ENCODE measurements around the gene TNNI3.
"Not testable (repeated sequence)": the region's sequence is repeated elsewhere in the genome, so short reads cannot be mapped to it uniquely, and the experiment has no call there.

TNNI3 gene

GRCh38 chr19:55112246-55112776 is 45.2 kb downstream of the TNNI3 start:
- DNase-seq, result no peak

GRCh38 chr19:55111238-55111831 is 46.2 kb downstream of the TNNI3 start:
- no peak for DNase-seq

GRCh38 chr19:55109527-55110291 is 47.8 kb downstream of the TNNI3 start:
- DNase-seq, result no peak

GRCh38 chr19:55107252-55107651 is 50.3 kb downstream of the TNNI3 start:
- not testable (repeated sequence) for DNase-seq

GRCh38 chr19:55106591-55106990 is 50.9 kb downstream of the TNNI3 start:
- DNase-seq, result no peak

- peak; percentile 11 for DNase-seq
Measured at GRCh38 chr19:55105237-55105636, 52.3 kb downstream of the TNNI3 start.

- DNase-seq, result no peak
Measured at GRCh38 chr19:55103190-55103589, 54.3 kb downstream of the TNNI3 start.
